H9 (cell line): ENCODE results near the gene SNRNP70. TPM values are rescaled to one million over a fixed set of nuclear protein-coding genes. Genes with fewer than 3 reads are reported as not detected.
A peak's percentile ranks its signal among the peaks of the same experiment; 100 is the strongest.

Experiments used
- DNase-seq: peaks from one replicate; pipeline ENCODE4 v3.0.0-alpha.2; 2017
- H2AFZ ChIP-seq: one replicate; pipeline ENCODE4 v1.6.1; 2013; ENCODE audit warnings: mild to moderate bottlenecking, low read length, control low read depth, moderate library complexity
- H2AK5ac ChIP-seq: 2 replicates; pipeline ENCODE4 v1.6.1; 2013; ENCODE audit warnings: low read length, control low read depth, mixed read lengths; ENCODE audit not compliant: insufficient read length
- H2BK120ac ChIP-seq: one replicate; pipeline ENCODE4 v1.6.1; 2013; ENCODE audit warnings: low read depth, mild to moderate bottlenecking, low read length, control low read depth, inconsistent platforms; ENCODE audit not compliant: poor library complexity, severe bottlenecking
- H2BK12ac ChIP-seq: 2 replicates; pipeline ENCODE4 v1.6.1; 2013; ENCODE audit warnings: low read length, control low read depth, mixed read lengths, low read depth; ENCODE audit not compliant: insufficient read length
- H2BK15ac ChIP-seq: 2 replicates; pipeline ENCODE4 v1.6.1; 2013; ENCODE audit warnings: low read depth, low read length, control low read depth
- H2BK20ac ChIP-seq: one replicate; pipeline ENCODE4 v1.6.1; 2013; ENCODE audit warnings: low read depth, mild to moderate bottlenecking, low read length, control low read depth, inconsistent platforms; ENCODE audit not compliant: poor library complexity, severe bottlenecking
- H2BK5ac ChIP-seq: 2 replicates; pipeline ENCODE4 v1.6.1; 2013; ENCODE audit warnings: low read length, control low read depth, mixed read lengths; ENCODE audit not compliant: insufficient read length
- H3K14ac ChIP-seq: 2 replicates; pipeline ENCODE4 v1.6.1; 2013; ENCODE audit warnings: low read length, control low read depth; ENCODE audit not compliant: insufficient read depth
- H3K18ac ChIP-seq: 2 replicates; pipeline ENCODE4 v1.6.1; 2013; ENCODE audit warnings: low read depth, mild to moderate bottlenecking, mixed read lengths, low read length, control low read depth; ENCODE audit not compliant: insufficient read length
- H3K23ac ChIP-seq: 2 replicates; pipeline ENCODE4 v1.6.1; 2013; ENCODE audit warnings: low read length, control low read depth, mixed read lengths, low read depth; ENCODE audit not compliant: insufficient read length
- H3K23me2 ChIP-seq: 2 replicates; pipeline ENCODE4 v1.6.1; 2013; ENCODE audit warnings: low read depth, mild to moderate bottlenecking, mixed read lengths, low read length, control low read depth; ENCODE audit not compliant: insufficient read length, poor library complexity, severe bottlenecking
- H3K27ac ChIP-seq: 2 replicates; pipeline ENCODE4 v1.5.1; 2013; ENCODE audit warnings: low read length, control low read depth, mixed read lengths, low read depth; ENCODE audit not compliant: insufficient read length
- H3K27me3 ChIP-seq: 2 replicates; pipeline ENCODE4 v1.6.1; 2013; ENCODE audit warnings: low read length, control low read depth, inconsistent platforms; ENCODE audit not compliant: insufficient read depth
- H3K4ac ChIP-seq: 2 replicates; pipeline ENCODE4 v1.6.1; 2013; ENCODE audit warnings: low read depth, mild to moderate bottlenecking, control low read depth, inconsistent platforms, low read length, moderate library complexity
- H3K4me1 ChIP-seq: 2 replicates; pipeline ENCODE4 v1.6.1; 2013; ENCODE audit warnings: low read length, control low read depth, inconsistent platforms; ENCODE audit not compliant: insufficient read depth
- H3K4me2 ChIP-seq: 2 replicates; pipeline ENCODE4 v1.6.1; 2013; ENCODE audit warnings: low read length, control low read depth, mixed read lengths; ENCODE audit not compliant: insufficient read length, insufficient read depth
- H3K56ac ChIP-seq: 2 replicates; pipeline ENCODE4 v1.6.1; 2013; ENCODE audit warnings: low read depth, mild to moderate bottlenecking, mixed read lengths, low read length, control low read depth; ENCODE audit not compliant: insufficient read length
- H3K79me1 ChIP-seq: 2 replicates; pipeline ENCODE4 v1.6.1; 2013; ENCODE audit warnings: low read depth, mild to moderate bottlenecking, moderate library complexity, low read length, control low read depth, inconsistent platforms; ENCODE audit not compliant: insufficient read depth, poor library complexity, severe bottlenecking
- H3K79me2 ChIP-seq: 2 replicates; pipeline ENCODE4 v1.6.1; 2013; ENCODE audit warnings: low read length, control low read depth, inconsistent platforms; ENCODE audit not compliant: insufficient read depth
- H3K9ac ChIP-seq: 2 replicates; pipeline ENCODE4 v1.6.1; 2013; ENCODE audit warnings: low read length, control low read depth, mixed read lengths; ENCODE audit not compliant: insufficient read length; ENCODE audit errors: extremely low read depth
- H3K9me3 ChIP-seq: one replicate; pipeline ENCODE4 v1.6.1; 2013; ENCODE audit warnings: low read depth, low read length, inconsistent platforms; ENCODE audit not compliant: control insufficient read depth
- H3T11ph ChIP-seq: one replicate; pipeline ENCODE4 v1.6.1; 2013; ENCODE audit warnings: mild to moderate bottlenecking, low read length, control low read depth, inconsistent platforms
- H4K20me1 ChIP-seq: one replicate; pipeline ENCODE4 v1.6.1; 2013; ENCODE audit not compliant: control insufficient read depth, insufficient read length, insufficient read depth
- H4K5ac ChIP-seq: 2 replicates; pipeline ENCODE4 v1.6.1; 2013; ENCODE audit warnings: low read depth, mild to moderate bottlenecking, mixed read lengths, low read length, control low read depth; ENCODE audit not compliant: insufficient read length
- H4K8ac ChIP-seq: replicated peaks from 2 replicates; pipeline ENCODE4 v1.6.1; 2013; ENCODE audit warnings: low read length, control low read depth, mixed read lengths, low read depth; ENCODE audit not compliant: insufficient read length
- H4K91ac ChIP-seq: 2 replicates; pipeline ENCODE4 v1.6.1; 2013; ENCODE audit warnings: low read depth, mild to moderate bottlenecking, moderate library complexity, mixed read lengths, low read length, control low read depth; ENCODE audit not compliant: insufficient read length
- H3K27ac Mint-ChIP-seq, 3 experiments: 2 replicates in 2 of 3; 3 replicates in 1 of 3; pipeline ENCODE4 v1.8.0; 2020 to 2021; ENCODE audit warnings: mixed read lengths in 3 of 3, mild to moderate bottlenecking in 1 of 3, moderate library complexity in 1 of 3
- H3K27me3 Mint-ChIP-seq: 2 replicates; pipeline ENCODE4 v1.8.0; 2021; ENCODE audit warnings: low read depth, mild to moderate bottlenecking, moderate library complexity, mixed read lengths
- H3K36me3 Mint-ChIP-seq, 3 experiments: 2 replicates in 2 of 3; 3 replicates in 1 of 3; pipeline ENCODE4 v1.8.0; 2020 to 2021; ENCODE audit warnings: low read depth in 3 of 3, mixed read lengths in 3 of 3; ENCODE audit not compliant: insufficient read depth in 1 of 3
- H3K4me1 Mint-ChIP-seq, 2 experiments: 2 replicates each; pipeline ENCODE4 v1.8.0; 2020; ENCODE audit warnings: mixed read lengths in 2 of 2
- H3K4me3 Mint-ChIP-seq, 2 experiments: 2 replicates in 1 of 2; 3 replicates in 1 of 2; pipeline ENCODE4 v1.8.0; 2020 to 2021; ENCODE audit warnings: mild to moderate bottlenecking in 2 of 2, mixed read lengths in 2 of 2, moderate library complexity in 1 of 2
- H3K9me3 Mint-ChIP-seq, 2 experiments: 2 replicates in 1 of 2; 3 replicates in 1 of 2; pipeline ENCODE4 v1.8.0; 2020; ENCODE audit warnings: mild to moderate bottlenecking in 2 of 2, mixed read lengths in 2 of 2, moderate library complexity in 1 of 2
- WGBS: extraction: QIAGEN DNeasy Blood & Tissue Kit; methylation state at CpG from one replicate; pipeline ENCODE4 v1.1.7; 2013; ENCODE audit warnings: missing lambda C conversion rate, low lambda C conversion rate, mixed read lengths; ENCODE audit not compliant: insufficient read length; ENCODE audit errors: extremely low coverage; 5-methylcytosine and 5-hydroxymethylcytosine counted together
- total RNA-seq: library from RNA; stranded (reverse); gene quantifications from 2 replicates; pipeline ENCODE4 v1.2.1, GENCODE V29; 2021
- TF ChIP-seq, protein P1 (sequence below): fragments of 200-600 bp; sonication (generic); conservative IDR thresholded peaks from 3 replicates; pipeline ENCODE4 v1.8.0; 2021; ENCODE audit warnings: antibody characterized with exemption, mild to moderate bottlenecking

The SNRNP70 gene
- total RNA-seq, 1 experiment from 2014 or later, result 295 TPM

DNA sequence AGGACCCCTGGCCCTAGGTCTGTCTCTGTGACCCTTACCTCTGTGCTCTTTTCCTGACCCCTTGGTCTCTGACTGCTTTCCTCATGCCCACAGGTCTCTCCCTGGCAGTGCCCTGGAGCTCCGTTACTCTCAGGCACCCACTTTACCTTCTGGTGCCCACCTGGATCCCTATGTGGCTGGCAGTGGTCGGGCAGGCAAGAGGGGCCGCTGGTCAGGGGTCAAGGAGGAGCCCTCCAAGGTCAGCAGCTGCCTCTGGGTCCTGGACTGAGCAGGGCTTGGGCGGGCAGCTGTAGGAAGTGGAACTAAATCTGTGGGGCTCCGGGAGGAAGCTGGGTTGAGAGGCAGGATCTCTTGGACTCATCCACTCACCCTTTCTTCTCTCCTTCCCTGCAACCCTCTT, 50.4 kb downstream of the SNRNP70 start:
- Histone ChIP-seq H4K8ac (no peak overlapping the region), H2BK20ac (no peak overlapping the region), H3K4me2 (no peak overlapping the region), H3K4ac (no peak overlapping the region), H2BK12ac (no peak overlapping the region), H4K20me1 (no peaks in the 10 kb centered on the region), H2BK5ac (no peak overlapping the region), H2BK15ac (no peak overlapping the region), H3K79me1 (no peaks in the 10 kb centered on the region), H3K23ac (no peak overlapping the region), H3K27ac (no peak overlapping the region), H3K4me1 (no peaks in the 10 kb centered on the region; the same call in 1 of the 2 replicates), H3K14ac (no peak overlapping the region), H3K27me3 (no peaks in the 10 kb centered on the region), H2AK5ac (no peak overlapping the region), H3K9ac (no peak overlapping the region), H3K23me2 (peaks cover 3% of the 10 kb centered on the region), H4K5ac (no peak overlapping the region), H3K9me3 (no peaks in the 10 kb centered on the region), H2BK120ac (no peak overlapping the region), H3K18ac (no peak overlapping the region), H3K56ac (no peak overlapping the region), H4K91ac (no peak overlapping the region), H3T11ph (no peak overlapping the region), H3K79me2 (no peaks in the 10 kb centered on the region), H2AFZ (no peak overlapping the region)
- H3K9me3 Mint-ChIP-seq, result peaks cover 0 to 3% of the 10 kb centered on the region in 2 experiments; a peak in 1 of 5 replicates
- H3K4me3 Mint-ChIP-seq, result no peak overlapping the region; a peak in 1 of 5 replicates
- DNase-seq, result no peak
- peaks cover 20 to 40% of the 10 kb centered on the region in 2 experiments for H3K4me1 Mint-ChIP-seq
- H3K27me3 Mint-ChIP-seq, result peaks cover 3% of the 10 kb centered on the region
- peak overlapping the region in 1 of 3 experiments; percentile 70; a peak in 3 of 7 replicates for H3K27ac Mint-ChIP-seq
- WGBS, result no CpG with 5 or more reads among the region's 5 CpGs
- TF ChIP-seq, protein P1, sequence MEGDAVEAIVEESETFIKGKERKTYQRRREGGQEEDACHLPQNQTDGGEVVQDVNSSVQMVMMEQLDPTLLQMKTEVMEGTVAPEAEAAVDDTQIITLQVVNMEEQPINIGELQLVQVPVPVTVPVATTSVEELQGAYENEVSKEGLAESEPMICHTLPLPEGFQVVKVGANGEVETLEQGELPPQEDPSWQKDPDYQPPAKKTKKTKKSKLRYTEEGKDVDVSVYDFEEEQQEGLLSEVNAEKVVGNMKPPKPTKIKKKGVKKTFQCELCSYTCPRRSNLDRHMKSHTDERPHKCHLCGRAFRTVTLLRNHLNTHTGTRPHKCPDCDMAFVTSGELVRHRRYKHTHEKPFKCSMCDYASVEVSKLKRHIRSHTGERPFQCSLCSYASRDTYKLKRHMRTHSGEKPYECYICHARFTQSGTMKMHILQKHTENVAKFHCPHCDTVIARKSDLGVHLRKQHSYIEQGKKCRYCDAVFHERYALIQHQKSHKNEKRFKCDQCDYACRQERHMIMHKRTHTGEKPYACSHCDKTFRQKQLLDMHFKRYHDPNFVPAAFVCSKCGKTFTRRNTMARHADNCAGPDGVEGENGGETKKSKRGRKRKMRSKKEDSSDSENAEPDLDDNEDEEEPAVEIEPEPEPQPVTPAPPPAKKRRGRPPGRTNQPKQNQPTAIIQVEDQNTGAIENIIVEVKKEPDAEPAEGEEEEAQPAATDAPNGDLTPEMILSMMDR, result no peak
- peaks cover 35 to 47% (median 40%) of the 10 kb centered on the region in 3 experiments for H3K36me3 Mint-ChIP-seq
